ENCODE measurements around the gene NACA2. TPM values are rescaled to one million over a fixed set of nuclear protein-coding genes. Genes with fewer than 3 reads are reported as not detected.
A peak's percentile ranks its signal among the peaks of the same experiment; 100 is the strongest.

NACA2 gene
- total and polyA plus RNA-seq, 2 of the 13 experiments (the other 11 are each of a cell fraction or from before 2014, with no cell fraction given): 0.21 TPM; not detected in 1

DNA sequence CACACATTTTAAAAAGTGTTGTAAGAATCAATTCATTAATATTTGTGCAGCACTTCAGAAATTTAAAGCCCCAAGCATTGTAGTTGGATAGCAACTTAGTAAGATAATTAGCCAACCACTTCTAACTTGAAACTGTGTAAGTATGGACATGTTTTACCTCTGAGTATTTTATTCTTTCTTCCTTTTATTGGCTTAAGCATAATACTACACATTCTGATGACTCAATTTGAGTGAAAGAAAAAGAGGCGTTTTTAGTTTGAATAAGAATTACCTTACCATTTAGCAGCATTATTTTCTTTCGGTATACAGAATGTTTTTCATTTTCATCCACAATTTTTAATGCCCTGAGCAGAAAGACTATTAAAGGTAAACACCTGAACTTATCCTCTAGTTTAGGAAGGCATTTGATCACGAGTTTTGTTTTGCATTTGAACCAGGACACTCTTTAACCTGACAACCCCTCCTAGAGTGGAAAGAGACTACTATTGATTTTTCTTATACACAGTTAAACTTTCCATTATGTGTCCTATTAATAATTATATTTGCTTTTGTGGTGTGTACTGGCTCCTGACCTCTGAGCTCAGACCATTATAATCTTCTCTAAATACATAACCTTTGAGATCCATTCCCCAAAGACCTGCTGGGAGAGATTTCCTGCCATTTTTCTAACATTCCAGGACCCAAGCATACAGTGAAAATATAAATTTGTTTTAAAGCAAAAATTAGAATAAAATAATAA is 9.2 kb downstream of the NACA2 start (continued):
- TF ChIP-seq, protein P1, sequence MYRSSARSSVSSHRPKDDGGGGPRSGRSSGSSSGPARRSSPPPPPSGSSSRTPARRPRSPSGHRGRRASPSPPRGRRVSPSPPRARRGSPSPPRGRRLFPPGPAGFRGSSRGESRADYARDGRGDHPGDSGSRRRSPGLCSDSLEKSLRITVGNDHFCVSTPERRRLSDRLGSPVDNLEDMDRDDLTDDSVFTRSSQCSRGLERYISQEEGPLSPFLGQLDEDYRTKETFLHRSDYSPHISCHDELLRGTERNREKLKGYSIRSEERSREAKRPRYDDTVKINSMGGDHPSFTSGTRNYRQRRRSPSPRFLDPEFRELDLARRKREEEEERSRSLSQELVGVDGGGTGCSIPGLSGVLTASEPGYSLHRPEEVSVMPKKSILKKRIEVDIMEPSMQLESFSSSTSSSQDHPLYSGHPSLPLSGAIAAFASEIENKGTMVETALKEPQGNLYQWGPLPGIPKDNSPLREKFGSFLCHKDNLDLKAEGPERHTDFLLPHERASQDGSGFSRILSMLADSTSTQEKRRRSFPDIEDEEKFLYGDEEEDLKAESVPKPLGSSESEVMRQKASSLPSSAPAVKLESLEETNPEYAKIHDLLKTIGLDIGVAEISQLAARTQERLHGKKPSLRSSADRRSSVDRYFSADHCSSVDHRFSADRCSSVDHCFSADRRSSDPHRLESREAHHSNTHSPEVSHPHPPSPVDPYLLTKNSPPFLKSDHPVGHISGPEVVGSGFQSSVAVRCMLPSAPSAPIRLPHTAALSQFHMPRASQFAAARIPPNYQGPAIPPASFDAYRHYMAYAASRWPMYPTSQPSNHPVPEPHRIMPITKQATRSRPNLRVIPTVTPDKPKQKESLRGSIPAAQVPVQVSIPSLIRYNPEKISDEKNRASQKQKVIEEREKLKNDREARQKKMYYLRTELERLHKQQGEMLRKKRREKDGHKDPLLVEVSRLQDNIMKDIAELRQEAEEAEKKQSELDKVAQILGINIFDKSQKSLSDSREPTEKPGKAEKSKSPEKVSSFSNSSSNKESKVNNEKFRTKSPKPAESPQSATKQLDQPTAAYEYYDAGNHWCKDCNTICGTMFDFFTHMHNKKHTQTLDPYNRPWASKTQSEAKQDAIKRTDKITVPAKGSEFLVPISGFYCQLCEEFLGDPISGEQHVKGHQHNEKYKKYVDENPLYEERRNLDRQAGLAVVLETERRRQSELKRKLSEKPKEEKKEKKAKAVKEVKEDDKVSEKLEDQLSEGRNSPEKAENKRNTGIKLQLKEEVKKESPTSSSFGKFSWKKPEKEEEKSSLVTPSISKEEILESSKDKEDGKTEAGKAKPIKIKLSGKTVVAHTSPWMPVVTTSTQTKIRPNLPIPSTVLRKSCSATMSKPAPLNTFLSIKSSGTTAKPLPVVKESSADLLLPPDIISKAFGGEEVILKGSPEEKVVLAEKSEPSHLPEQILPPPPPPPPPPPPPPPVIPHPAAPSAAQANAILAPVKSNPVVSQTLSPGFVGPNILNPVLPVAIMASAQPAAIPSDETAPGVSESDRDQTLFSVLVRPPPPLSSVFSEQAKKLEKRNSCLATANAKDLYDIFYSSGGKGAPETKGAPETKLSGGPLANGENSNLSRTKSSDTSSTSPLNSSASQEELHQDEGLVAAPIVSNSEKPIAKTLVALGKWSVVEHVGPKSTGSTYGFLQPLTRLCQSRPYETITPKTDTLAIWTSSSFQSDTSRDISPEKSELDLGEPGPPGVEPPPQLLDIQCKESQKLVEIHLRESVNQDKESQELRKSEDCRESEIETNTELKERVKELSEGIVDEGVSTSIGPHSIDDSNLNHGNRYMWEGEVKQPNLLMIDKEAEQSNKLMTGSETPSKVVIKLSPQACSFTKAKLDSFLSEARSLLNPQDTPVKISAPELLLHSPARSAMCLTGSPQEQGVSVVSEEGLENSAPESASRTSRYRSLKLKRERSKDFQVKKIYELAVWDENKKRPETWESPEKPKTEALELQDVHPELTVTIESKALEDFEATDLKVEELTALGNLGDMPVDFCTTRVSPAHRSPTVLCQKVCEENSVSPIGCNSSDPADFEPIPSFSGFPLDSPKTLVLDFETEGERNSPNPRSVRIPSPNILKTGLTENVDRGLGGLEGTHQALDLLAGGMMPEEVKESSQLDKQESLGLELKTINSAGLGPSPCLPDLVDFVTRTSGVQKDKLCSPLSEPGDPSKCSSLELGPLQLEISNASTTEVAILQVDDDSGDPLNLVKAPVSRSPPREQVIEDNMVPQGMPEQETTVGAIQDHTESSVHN (CRISPR knock-in tag; IDR thresholded peaks at IDR 0.05): no peak
- TF ChIP-seq HDAC2 (CRISPR knock-in tag; IDR thresholded peaks at IDR 0.05) (peak; percentile 55), GATAD2A (CRISPR knock-in tag; IDR thresholded peaks at IDR 0.05) (peak; percentile 62), CEBPB (IDR thresholded peaks at IDR 0.05; ENCODE audit: borderline replicate concordance, low read depth, low read length) (no peak), NR2F1 (CRISPR knock-in tag; IDR thresholded peaks at IDR 0.05) (peak in 1 of 2 experiments; percentile 70; a peak in 1 of 4 replicates), HDAC1 (CRISPR knock-in tag; IDR thresholded peaks at IDR 0.05) (peak; percentile 47; the same call in 1 of the 2 replicates), ZNF264 (CRISPR knock-in tag; IDR thresholded peaks at IDR 0.05) (no peak), GFI1 (CRISPR knock-in tag; IDR thresholded peaks at IDR 0.05; ENCODE audit: borderline replicate concordance) (0 out of 2 replicates have a peak, but pooled peaks have one; percentile 28)
- TF ChIP-seq, protein P2, sequence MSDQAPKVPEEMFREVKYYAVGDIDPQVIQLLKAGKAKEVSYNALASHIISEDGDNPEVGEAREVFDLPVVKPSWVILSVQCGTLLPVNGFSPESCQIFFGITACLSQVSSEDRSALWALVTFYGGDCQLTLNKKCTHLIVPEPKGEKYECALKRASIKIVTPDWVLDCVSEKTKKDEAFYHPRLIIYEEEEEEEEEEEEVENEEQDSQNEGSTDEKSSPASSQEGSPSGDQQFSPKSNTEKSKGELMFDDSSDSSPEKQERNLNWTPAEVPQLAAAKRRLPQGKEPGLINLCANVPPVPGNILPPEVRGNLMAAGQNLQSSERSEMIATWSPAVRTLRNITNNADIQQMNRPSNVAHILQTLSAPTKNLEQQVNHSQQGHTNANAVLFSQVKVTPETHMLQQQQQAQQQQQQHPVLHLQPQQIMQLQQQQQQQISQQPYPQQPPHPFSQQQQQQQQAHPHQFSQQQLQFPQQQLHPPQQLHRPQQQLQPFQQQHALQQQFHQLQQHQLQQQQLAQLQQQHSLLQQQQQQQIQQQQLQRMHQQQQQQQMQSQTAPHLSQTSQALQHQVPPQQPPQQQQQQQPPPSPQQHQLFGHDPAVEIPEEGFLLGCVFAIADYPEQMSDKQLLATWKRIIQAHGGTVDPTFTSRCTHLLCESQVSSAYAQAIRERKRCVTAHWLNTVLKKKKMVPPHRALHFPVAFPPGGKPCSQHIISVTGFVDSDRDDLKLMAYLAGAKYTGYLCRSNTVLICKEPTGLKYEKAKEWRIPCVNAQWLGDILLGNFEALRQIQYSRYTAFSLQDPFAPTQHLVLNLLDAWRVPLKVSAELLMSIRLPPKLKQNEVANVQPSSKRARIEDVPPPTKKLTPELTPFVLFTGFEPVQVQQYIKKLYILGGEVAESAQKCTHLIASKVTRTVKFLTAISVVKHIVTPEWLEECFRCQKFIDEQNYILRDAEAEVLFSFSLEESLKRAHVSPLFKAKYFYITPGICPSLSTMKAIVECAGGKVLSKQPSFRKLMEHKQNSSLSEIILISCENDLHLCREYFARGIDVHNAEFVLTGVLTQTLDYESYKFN (CRISPR knock-in tag; conservative IDR thresholded peaks at IDR 0.05): peak; percentile 90
- TF ChIP-seq, protein P3, sequence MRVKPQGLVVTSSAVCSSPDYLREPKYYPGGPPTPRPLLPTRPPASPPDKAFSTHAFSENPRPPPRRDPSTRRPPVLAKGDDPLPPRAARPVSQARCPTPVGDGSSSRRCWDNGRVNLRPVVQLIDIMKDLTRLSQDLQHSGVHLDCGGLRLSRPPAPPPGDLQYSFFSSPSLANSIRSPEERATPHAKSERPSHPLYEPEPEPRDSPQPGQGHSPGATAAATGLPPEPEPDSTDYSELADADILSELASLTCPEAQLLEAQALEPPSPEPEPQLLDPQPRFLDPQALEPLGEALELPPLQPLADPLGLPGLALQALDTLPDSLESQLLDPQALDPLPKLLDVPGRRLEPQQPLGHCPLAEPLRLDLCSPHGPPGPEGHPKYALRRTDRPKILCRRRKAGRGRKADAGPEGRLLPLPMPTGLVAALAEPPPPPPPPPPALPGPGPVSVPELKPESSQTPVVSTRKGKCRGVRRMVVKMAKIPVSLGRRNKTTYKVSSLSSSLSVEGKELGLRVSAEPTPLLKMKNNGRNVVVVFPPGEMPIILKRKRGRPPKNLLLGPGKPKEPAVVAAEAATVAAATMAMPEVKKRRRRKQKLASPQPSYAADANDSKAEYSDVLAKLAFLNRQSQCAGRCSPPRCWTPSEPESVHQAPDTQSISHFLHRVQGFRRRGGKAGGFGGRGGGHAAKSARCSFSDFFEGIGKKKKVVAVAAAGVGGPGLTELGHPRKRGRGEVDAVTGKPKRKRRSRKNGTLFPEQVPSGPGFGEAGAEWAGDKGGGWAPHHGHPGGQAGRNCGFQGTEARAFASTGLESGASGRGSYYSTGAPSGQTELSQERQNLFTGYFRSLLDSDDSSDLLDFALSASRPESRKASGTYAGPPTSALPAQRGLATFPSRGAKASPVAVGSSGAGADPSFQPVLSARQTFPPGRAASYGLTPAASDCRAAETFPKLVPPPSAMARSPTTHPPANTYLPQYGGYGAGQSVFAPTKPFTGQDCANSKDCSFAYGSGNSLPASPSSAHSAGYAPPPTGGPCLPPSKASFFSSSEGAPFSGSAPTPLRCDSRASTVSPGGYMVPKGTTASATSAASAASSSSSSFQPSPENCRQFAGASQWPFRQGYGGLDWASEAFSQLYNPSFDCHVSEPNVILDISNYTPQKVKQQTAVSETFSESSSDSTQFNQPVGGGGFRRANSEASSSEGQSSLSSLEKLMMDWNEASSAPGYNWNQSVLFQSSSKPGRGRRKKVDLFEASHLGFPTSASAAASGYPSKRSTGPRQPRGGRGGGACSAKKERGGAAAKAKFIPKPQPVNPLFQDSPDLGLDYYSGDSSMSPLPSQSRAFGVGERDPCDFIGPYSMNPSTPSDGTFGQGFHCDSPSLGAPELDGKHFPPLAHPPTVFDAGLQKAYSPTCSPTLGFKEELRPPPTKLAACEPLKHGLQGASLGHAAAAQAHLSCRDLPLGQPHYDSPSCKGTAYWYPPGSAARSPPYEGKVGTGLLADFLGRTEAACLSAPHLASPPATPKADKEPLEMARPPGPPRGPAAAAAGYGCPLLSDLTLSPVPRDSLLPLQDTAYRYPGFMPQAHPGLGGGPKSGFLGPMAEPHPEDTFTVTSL (CRISPR knock-in tag; IDR thresholded peaks at IDR 0.05; ENCODE audit: borderline replicate concordance): peak; percentile 64; the same call in 1 of the 2 replicates

All from HepG2 (cell line).